ENCODE data around the gene HECA. TPM values are rescaled to one million over a fixed set of nuclear protein-coding genes. Genes with fewer than 3 reads are reported as not detected.

Gene HECA
- total and polyA plus RNA-seq, 4 donors = 2.3 to 11.1 (median 5.9) TPM

DNA sequence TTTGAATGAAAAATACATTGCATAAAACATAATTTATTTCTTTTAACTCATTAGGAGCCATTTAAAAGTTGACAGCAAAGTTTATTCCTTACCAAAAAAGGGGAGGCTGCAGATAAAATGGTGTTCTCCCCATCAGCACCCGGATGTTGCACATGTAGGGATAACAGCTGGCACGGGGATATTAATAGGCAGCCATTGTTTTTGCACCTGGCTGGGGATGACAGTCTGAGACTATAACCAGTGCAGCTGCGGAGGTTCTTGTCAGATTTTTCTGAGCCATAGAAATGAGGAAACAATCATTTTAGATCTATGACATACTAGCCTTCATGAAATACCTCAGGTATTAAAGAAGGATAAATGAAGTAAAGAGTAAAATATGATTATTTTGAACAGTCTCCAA, 20.1 kb upstream of the HECA start:
- Histone ChIP-seq H3K9ac (ENCODE audit: low read depth in 1 of 2, low read length in 2 of 2) (no peak overlapping the region), H3K4me3 (ENCODE audit: low read depth in 1 of 3, low read length in 3 of 3) (no peak overlapping the region), H3K27me3 (ENCODE audit: control insufficient read depth in 4 of 4, insufficient read depth in 4 of 4, low read length in 3 of 4) (no peaks in the 10 kb centered on the region), H3K27ac (ENCODE audit: low read depth in 1 of 2, low read length in 2 of 2) (no peak overlapping the region), H3K9me3 (ENCODE audit: control insufficient read depth in 4 of 4, low read length in 3 of 4) (peaks cover 0 to 4% (median 1%) of the 10 kb centered on the region in 4 donors), H3K36me3 (ENCODE audit: control insufficient read depth in 4 of 4, insufficient read depth in 3 of 4, low read depth in 1 of 4, low read length in 3 of 4) (no peaks in the 10 kb centered on the region), H3K4me1 (ENCODE audit: control insufficient read depth in 4 of 4, insufficient read depth in 4 of 4, low read length in 3 of 4) (no peaks in the 10 kb centered on the region)
- 85% methylated on average over 3 of the region's 3 CpGs for WGBS
- no peak for DNase-seq (ENCODE audit: low spot score)
- TF ChIP-seq, protein P1, sequence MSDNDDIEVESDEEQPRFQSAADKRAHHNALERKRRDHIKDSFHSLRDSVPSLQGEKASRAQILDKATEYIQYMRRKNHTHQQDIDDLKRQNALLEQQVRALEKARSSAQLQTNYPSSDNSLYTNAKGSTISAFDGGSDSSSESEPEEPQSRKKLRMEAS (IDR thresholded peaks at IDR 0.05) = no peak
- TF ChIP-seq, protein P2, sequence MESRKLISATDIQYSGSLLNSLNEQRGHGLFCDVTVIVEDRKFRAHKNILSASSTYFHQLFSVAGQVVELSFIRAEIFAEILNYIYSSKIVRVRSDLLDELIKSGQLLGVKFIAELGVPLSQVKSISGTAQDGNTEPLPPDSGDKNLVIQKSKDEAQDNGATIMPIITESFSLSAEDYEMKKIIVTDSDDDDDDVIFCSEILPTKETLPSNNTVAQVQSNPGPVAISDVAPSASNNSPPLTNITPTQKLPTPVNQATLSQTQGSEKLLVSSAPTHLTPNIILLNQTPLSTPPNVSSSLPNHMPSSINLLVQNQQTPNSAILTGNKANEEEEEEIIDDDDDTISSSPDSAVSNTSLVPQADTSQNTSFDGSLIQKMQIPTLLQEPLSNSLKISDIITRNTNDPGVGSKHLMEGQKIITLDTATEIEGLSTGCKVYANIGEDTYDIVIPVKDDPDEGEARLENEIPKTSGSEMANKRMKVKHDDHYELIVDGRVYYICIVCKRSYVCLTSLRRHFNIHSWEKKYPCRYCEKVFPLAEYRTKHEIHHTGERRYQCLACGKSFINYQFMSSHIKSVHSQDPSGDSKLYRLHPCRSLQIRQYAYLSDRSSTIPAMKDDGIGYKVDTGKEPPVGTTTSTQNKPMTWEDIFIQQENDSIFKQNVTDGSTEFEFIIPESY (IDR thresholded peaks at IDR 0.05) = no peak
- no peak for TF ChIP-seq SP1 (IDR thresholded peaks at IDR 0.05)

GRCh38 chr6:139115989-139116758, 18.7 kb upstream of the HECA start:
- TF ChIP-seq TAF1 (conservative IDR thresholded peaks at IDR 0.05) (no peak), FOXA2 (IDR thresholded peaks at IDR 0.05) (no peak), FOXA1 (IDR thresholded peaks at IDR 0.05) (no peak), HNF4A (conservative IDR thresholded peaks at IDR 0.05) (no peak), YY1 (IDR thresholded peaks at IDR 0.05) (no peak), HNF4G (IDR thresholded peaks at IDR 0.05) (no peak), EGR1 (IDR thresholded peaks at IDR 0.05; ENCODE audit: low read depth in 2 of 2) (no peak), JUND (IDR thresholded peaks at IDR 0.05) (no peak), SP1 (IDR thresholded peaks at IDR 0.05) (no peak), NR2F2 (IDR thresholded peaks at IDR 0.05) (no peak), GABPA (IDR thresholded peaks at IDR 0.05 in 1 of 2, conservative IDR thresholded peaks at IDR 0.05 in 1 of 2) (no peak), RAD21 (IDR thresholded peaks at IDR 0.05) (no peak), RXRA (IDR thresholded peaks at IDR 0.05) (no peak)
- TF ChIP-seq, protein P1 (IDR thresholded peaks at IDR 0.05) = no peak
- TF ChIP-seq, protein P2 (IDR thresholded peaks at IDR 0.05) = no peak
- TF ChIP-seq, protein P3, sequence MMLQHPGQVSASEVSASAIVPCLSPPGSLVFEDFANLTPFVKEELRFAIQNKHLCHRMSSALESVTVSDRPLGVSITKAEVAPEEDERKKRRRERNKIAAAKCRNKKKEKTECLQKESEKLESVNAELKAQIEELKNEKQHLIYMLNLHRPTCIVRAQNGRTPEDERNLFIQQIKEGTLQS (IDR thresholded peaks at IDR 0.05) = no peak
- TF ChIP-seq, protein P4, sequence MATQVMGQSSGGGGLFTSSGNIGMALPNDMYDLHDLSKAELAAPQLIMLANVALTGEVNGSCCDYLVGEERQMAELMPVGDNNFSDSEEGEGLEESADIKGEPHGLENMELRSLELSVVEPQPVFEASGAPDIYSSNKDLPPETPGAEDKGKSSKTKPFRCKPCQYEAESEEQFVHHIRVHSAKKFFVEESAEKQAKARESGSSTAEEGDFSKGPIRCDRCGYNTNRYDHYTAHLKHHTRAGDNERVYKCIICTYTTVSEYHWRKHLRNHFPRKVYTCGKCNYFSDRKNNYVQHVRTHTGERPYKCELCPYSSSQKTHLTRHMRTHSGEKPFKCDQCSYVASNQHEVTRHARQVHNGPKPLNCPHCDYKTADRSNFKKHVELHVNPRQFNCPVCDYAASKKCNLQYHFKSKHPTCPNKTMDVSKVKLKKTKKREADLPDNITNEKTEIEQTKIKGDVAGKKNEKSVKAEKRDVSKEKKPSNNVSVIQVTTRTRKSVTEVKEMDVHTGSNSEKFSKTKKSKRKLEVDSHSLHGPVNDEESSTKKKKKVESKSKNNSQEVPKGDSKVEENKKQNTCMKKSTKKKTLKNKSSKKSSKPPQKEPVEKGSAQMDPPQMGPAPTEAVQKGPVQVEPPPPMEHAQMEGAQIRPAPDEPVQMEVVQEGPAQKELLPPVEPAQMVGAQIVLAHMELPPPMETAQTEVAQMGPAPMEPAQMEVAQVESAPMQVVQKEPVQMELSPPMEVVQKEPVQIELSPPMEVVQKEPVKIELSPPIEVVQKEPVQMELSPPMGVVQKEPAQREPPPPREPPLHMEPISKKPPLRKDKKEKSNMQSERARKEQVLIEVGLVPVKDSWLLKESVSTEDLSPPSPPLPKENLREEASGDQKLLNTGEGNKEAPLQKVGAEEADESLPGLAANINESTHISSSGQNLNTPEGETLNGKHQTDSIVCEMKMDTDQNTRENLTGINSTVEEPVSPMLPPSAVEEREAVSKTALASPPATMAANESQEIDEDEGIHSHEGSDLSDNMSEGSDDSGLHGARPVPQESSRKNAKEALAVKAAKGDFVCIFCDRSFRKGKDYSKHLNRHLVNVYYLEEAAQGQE (IDR thresholded peaks at IDR 0.05) = no peak
- TF ChIP-seq, protein P5, sequence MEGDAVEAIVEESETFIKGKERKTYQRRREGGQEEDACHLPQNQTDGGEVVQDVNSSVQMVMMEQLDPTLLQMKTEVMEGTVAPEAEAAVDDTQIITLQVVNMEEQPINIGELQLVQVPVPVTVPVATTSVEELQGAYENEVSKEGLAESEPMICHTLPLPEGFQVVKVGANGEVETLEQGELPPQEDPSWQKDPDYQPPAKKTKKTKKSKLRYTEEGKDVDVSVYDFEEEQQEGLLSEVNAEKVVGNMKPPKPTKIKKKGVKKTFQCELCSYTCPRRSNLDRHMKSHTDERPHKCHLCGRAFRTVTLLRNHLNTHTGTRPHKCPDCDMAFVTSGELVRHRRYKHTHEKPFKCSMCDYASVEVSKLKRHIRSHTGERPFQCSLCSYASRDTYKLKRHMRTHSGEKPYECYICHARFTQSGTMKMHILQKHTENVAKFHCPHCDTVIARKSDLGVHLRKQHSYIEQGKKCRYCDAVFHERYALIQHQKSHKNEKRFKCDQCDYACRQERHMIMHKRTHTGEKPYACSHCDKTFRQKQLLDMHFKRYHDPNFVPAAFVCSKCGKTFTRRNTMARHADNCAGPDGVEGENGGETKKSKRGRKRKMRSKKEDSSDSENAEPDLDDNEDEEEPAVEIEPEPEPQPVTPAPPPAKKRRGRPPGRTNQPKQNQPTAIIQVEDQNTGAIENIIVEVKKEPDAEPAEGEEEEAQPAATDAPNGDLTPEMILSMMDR (IDR thresholded peaks at IDR 0.05; ENCODE audit: low read depth, low read length, missing input control) = no peak
- no peak overlapping the region for H3K27ac ChIP-seq (ENCODE audit: low read depth in 1 of 2, low read length in 2 of 2)
- peaks cover 0 to 7% (median 3%) of the 10 kb centered on the region in 4 donors for H3K9me3 ChIP-seq (ENCODE audit: control insufficient read depth in 4 of 4, low read length in 3 of 4)
- H3K4me3 ChIP-seq (ENCODE audit: low read depth in 1 of 3, low read length in 3 of 3) = no peak overlapping the region
- no peaks in the 10 kb centered on the region for H3K27me3 ChIP-seq (ENCODE audit: control insufficient read depth in 4 of 4, insufficient read depth in 4 of 4, low read length in 3 of 4)
- H3K36me3 ChIP-seq (ENCODE audit: control insufficient read depth in 4 of 4, insufficient read depth in 3 of 4, low read depth in 1 of 4, low read length in 3 of 4) = no peaks in the 10 kb centered on the region
- 67% methylated on average over 4 of the region's 4 CpGs for WGBS
- no peaks in the 10 kb centered on the region for H3K4me1 ChIP-seq (ENCODE audit: control insufficient read depth in 4 of 4, insufficient read depth in 4 of 4, low read length in 3 of 4)
- H3K9ac ChIP-seq (ENCODE audit: low read depth in 1 of 2, low read length in 2 of 2) = no peak overlapping the region
- DNase-seq (ENCODE audit: low spot score) = no peak
